PC-9 (cell line): ENCODE data around the gene AGBL4.

Experiments
- EZH2 ChIP-seq: fragments of 200-600 bp; sonication (generic); IDR thresholded peaks from 2 replicates; pipeline ENCODE4 v1.8.0; 2017; ENCODE audit warnings: antibody characterized with exemption, low read depth
- TF ChIP-seq, protein P1 (sequence below): fragments of 200-600 bp; sonication (generic); conservative IDR thresholded peaks from 2 replicates; pipeline ENCODE4 v1.6.1; 2017; ENCODE audit warnings: mixed run types, antibody characterized with exemption, mild to moderate bottlenecking, moderate library complexity

GRCh38 chr1:48681476-48682305, 1342.1 kb downstream of the AGBL4 start:
- TF ChIP-seq, protein P1, sequence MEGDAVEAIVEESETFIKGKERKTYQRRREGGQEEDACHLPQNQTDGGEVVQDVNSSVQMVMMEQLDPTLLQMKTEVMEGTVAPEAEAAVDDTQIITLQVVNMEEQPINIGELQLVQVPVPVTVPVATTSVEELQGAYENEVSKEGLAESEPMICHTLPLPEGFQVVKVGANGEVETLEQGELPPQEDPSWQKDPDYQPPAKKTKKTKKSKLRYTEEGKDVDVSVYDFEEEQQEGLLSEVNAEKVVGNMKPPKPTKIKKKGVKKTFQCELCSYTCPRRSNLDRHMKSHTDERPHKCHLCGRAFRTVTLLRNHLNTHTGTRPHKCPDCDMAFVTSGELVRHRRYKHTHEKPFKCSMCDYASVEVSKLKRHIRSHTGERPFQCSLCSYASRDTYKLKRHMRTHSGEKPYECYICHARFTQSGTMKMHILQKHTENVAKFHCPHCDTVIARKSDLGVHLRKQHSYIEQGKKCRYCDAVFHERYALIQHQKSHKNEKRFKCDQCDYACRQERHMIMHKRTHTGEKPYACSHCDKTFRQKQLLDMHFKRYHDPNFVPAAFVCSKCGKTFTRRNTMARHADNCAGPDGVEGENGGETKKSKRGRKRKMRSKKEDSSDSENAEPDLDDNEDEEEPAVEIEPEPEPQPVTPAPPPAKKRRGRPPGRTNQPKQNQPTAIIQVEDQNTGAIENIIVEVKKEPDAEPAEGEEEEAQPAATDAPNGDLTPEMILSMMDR: no peak
- no peak for TF ChIP-seq EZH2
